NCI-H1417 (cell line): ENCODE results near the gene RBM47.

ENCODE experiments used
- DNase-seq, 3 experiments: peaks; one replicate each; lab custom pipeline; 2025; lab: John Stamatoyannopoulos, UW

The RBM47 gene

GRCh38 chr4:40586729-40587128, 42.9 kb downstream of the RBM47 start:
- DNase-seq, result no peak

- DNase-seq, result no peak
These were observed 43.6 kb downstream of the RBM47 start for GRCh38 chr4:40586034-40586433.

DNA sequence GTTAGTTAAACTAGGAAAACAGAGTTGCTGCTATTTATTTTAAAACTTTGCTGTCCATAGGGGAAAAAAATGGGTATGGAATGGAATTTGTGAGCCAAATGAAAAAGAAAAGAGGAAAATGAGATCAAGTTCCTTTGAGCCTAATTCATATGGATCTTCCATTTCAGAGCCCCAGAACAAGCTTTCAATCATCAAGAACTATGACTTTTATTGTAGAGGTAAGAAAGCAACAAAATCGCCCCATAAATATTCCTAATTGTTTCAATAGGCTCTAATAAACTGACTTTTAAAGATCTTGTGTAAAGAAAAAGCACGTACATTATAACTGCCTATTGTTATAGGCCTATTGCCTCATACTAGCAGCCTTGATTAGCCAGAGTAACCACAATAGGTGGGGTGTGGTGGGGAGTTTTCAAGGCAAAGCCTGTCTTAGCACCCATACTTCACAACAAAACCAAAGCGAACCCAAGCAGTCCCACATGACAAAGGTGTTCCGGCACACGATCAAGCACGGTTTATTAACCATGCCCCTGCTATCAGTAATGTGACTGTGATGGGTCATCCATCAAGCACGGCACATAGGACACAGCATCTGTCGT, 44.4 kb downstream of the RBM47 start:
- DNase-seq, result no peak

GRCh38 chr4:40584517-40585141, 45.0 kb downstream of the RBM47 start:
- DNase-seq, result no peak

GRCh38 chr4:40583850-40584439, 45.7 kb downstream of the RBM47 start:
- no peak for DNase-seq

DNA sequence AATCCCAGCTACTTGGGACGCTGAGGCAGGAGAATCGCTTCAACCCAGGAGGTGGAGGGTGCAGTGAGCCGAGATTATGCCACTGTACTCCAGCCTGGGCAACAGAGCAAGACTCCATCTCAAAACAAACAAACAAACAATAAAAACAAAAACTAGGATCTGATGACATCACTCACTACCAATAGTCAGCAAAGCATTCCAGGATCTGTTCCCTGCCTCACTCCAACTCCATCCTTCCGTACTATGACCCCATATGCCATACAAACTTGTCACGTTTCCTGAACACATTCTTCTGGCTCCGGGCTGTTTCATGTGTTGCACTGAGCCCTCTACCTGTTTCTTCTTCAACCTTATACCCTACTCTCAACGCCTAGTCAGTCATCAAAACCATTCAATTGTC, 47.3 kb downstream of the RBM47 start:
- DNase-seq, result no peak

- no peak for DNase-seq
These were observed 48.2 kb downstream of the RBM47 start for GRCh38 chr4:40581254-40582140.

- no peak for DNase-seq
These were observed 49.7 kb downstream of the RBM47 start for GRCh38 chr4:40579983-40580382.

DNA sequence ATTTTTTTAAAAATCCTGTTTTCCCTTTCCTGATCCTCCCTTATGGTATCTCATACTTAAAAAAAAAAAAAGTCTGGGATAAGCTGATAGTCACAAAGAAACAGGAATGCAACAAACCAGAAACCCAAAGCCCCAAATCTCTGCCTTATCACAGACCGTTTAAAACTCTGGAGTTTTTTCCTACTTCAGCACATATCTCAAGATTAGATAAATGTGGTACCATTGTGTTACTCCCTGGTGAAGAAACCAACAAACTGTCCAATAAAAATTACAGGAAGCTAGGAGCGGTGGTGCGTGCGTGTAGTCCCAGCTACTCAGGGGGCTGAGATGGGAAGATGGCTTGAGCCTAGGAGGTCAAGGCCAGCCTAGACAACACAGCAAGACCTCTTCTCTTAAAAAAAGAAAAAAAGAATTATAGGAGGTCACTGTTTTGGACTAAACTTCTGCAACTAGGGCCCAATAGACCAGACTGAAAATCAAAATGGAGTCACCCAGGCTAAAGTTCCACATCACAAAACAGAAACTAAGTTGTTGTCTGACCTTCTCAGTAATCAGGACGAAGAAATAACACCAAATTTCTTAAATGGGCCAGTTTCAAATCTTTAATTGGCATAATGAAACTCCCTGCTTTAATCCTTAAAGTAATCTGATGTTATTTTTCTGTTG, 51.9 kb downstream of the RBM47 start:
- no peak for DNase-seq

DNA sequence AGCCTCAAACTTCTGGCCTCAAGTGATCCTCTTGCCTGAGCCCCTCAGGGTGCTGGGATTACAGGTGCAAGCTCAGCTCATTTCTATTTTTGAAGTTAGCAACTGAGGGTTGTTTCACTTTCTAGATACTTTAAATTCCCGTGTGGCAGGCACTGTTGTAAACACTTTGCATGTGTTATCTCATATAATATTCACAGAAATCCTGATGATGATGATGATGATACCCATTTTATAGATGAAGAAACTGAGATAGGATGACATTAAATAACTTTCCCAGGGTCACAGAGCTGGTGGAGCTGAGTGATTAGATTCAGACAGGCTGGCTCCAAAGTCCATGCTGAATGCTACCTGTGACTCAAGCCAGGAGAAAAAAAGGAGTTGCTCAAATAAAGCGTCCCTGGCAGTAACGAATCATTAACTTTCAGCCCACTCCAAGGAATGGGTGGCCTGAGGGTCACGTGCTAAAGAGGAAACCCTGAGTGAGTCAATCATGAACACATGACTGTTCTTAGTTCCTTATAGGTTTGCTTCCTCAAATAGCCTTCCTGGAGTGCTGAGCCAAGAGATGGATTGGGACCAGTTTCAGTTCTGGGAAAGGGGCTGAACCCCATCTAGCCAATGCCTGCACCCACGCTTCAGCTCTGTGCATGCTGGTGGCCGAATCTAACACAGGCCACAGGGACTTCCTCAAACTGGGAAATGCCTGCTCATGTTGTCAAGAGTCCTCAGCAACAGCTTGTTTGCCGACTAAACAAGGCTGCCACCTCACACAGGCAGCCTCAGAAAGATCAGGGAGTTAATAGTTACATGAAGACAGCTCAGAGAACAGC, 52.8 kb downstream of the RBM47 start:
- peak; percentile 41 to 91 (median 69) for DNase-seq

DNA sequence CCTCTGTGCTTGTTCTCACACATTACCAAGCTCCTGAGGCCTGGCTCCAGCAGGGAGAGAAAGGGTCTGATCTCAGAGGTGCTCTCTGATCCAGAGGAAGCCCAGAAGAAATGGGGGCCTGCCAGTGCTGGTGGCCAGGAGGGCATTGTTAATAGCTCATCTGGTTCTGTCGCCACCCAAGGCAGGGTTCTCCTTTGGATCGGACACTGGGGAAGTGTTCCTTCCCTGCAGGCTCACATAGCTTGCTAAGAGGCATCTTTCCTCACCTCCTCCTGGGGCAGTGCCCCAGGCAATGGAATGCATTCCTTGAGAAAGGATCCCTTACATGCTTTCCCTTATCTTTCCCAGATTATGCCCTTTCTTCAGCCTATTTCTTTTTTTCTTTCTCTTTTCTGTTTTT, 53.8 kb downstream of the RBM47 start:
- DNase-seq, result no peak

DNA sequence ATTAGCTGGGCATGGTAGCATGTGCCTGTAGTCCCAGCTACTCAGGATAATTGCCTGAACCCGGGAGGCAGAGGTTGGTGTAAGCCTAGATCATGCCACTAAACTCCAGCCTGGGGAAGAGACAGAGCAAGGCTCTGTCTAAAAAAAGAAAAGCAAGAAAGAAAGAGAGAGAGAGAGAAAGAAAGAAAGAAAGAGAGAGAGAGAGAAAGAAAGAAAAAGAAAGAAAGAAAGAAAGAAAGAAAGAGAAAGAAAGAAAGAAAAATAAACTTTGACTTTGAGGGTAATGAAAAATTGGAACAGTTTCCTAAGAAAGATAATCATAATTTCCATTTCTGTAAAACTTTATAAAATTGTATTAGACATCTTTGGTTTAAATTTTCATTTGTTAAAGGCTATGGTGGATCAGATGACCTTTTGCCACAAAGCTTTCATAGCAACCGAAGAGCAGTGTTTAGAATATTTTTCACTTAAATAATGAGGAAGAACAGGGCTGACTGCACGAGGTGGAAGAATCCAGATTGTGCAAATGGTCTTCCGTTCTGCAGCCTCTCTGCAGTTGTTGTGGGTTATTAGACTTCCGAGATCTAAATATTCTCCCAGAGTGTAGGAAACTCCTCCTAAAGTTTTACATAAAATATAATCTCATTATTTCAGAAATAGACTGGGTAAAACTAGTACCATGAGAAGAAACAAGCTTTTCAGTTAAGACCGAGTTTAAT, 55.9 kb downstream of the RBM47 start:
- DNase-seq, result no peak

DNA sequence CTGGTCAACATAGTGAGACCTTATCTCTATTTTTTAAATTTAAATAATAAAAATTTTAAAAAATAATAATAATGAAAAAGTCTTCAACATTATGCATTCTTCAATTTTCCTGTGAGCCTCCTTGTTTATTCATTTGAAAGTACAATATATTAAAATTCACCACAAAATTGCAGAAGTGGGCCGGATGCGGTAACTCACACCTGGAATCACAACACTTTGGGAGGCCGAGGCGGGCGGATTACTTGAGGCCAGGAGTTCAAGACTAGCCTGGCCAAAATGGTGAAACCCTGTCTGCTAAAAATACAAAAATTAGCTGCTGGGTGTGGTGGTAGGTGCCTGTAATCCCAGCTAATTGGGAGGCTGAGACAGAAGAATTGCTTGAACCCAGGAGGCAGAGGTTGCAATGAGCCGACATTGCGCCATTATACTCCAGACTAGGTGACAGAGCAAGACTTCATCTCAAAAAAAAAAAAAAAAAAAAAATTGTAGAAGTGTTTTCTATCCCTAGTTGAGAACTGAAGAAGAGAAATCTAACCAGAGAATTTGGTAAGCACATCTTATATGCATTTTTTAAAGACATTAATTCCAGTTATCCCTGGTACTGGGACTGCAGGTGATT, 56.9 kb downstream of the RBM47 start:
- no peak for DNase-seq

GRCh38 chr4:40571208-40571607, 58.5 kb downstream of the RBM47 start:
- DNase-seq, result no peak

- DNase-seq, result no peak
These were observed 59.2 kb downstream of the RBM47 start for GRCh38 chr4:40570348-40571077.

DNA sequence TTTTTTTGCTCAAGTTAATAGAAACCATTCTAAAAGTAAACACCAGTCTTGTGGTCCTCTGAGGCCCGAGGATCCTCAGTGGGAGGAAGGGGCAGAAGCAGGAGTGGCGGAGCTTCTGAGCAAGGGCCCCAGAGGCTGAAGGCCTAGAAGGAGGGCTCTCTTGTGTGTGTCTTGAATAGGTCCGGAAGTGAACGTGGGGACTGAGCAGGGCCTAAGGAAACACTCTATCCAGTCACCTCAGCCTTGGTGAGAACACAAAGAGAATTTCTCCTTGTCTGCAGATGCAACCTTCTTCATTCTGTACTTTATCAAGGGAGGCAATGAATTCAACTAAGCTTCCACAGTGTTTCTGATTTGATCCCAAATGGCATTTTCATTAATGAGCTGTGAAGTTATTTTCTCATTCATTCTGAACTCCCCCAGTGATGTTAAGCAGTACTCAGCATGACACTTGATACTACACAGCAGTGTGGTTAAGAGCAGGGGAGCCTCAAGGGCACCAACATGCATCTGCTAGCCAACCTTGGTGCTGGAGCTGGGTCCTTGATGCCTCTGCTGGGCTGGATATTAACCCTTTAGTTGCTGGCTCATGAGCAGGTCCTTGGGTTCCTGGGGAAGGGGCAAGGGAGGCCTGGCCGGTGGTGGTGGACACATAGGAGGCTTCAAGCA, 64.7 kb downstream of the RBM47 start:
- DNase-seq, result peak in 2 of 3 experiments; percentile 7 to 85

DNA sequence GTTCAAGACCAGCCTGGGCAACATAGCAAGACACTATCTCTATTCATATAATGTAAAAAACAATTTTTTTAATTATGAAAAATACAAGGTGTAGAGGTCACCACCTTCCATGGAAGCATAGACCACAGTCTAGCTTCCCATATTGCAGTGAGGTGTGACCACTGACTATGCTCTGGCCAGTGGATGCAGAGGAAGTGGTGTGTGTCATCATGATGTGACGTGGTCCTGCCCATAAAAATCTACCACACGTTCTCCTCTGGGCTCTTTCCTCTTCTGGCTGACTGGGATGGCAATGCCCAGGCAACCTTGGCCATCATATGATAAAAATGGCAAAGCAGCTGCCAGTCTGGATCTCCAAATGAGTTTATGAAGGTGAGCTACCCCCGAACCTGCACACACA, 65.7 kb downstream of the RBM47 start:
- no peak for DNase-seq

GRCh38 chr4:40563401-40563800, 66.3 kb downstream of the RBM47 start:
- no peak for DNase-seq

GRCh38 chr4:40562681-40563080, 67.0 kb downstream of the RBM47 start:
- DNase-seq, result no peak
